MM.1S (cell line): ENCODE data around the gene SDF2L1.

Experiments used
- EZH2phosphoT487 ChIP-seq: fragments of 300-600 bp; sonication (generic); IDR thresholded peaks from 2 replicates; pipeline ENCODE4 v1.6.1; 2018; ENCODE audit warnings: antibody characterized with exemption, low read length
- TF ChIP-seq, protein P1 (sequence below): fragments of 300-600 bp; sonication (generic); IDR thresholded peaks from 2 replicates; pipeline ENCODE4 v1.5.1; 2016; ENCODE audit warnings: antibody characterized with exemption, low read length, mixed read lengths

DNA sequence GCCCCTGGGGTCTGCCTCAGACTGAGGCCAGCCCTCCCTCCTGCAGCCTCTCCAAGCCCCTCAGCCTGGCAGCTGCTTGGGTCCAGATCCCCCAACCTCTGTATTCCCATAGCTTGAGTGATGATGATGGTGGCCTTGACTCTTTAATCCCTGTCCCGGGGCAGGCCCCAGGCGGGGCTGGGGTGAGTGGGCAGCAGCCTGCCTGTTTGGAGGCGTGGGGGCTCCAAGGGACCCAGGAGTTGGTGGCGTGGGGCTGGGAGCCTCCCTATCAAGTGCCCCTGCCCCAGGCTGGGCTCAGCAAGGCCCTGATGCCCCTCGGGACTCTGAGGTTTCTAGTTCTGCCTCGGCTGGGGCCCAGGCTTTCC lies 46.2 kb downstream of the SDF2L1 start:
- TF ChIP-seq, protein P1, sequence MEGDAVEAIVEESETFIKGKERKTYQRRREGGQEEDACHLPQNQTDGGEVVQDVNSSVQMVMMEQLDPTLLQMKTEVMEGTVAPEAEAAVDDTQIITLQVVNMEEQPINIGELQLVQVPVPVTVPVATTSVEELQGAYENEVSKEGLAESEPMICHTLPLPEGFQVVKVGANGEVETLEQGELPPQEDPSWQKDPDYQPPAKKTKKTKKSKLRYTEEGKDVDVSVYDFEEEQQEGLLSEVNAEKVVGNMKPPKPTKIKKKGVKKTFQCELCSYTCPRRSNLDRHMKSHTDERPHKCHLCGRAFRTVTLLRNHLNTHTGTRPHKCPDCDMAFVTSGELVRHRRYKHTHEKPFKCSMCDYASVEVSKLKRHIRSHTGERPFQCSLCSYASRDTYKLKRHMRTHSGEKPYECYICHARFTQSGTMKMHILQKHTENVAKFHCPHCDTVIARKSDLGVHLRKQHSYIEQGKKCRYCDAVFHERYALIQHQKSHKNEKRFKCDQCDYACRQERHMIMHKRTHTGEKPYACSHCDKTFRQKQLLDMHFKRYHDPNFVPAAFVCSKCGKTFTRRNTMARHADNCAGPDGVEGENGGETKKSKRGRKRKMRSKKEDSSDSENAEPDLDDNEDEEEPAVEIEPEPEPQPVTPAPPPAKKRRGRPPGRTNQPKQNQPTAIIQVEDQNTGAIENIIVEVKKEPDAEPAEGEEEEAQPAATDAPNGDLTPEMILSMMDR, result no peak
- no peak for TF ChIP-seq EZH2phosphoT487
